Thyroid gland (tissue), 4 donors: Measurements from ENCODE around the gene DLX1. TPM values are rescaled to one million over a fixed set of nuclear protein-coding genes. Genes with fewer than 3 reads are reported as not detected.

ENCODE experiments used
- DNase-seq, 2 donors: peaks; one replicate each; pipeline ENCODE4 v3.0.0-alpha.2; 2019
- H3K27ac ChIP-seq, 3 donors: fragments of 200-600 bp; sonication (generic); 1 replicate in 2 of 3; 2 replicates in 1 of 3; pipeline ENCODE4 v1.5.1; 2016 to 2019; ENCODE audit warnings: mild to moderate bottlenecking in 1 of 3, moderate library complexity in 1 of 3
- H3K27me3 ChIP-seq: fragments of 200-600 bp; sonication (generic); one replicate; pipeline ENCODE4 v1.5.1; 2019
- H3K36me3 ChIP-seq, 2 donors: fragments of 200-600 bp; sonication (generic); one replicate each; pipeline ENCODE4 v1.5.1; 2016 to 2019
- H3K4me1 ChIP-seq, 2 donors: fragments of 200-600 bp; sonication (generic); one replicate each; pipeline ENCODE4 v1.5.1; 2017 to 2019
- H3K4me3 ChIP-seq, 3 donors: fragments of 200-600 bp; sonication (generic); replicated peaks in 1 of 3; 1 replicate in 2 of 3; 2 replicates in 1 of 3; pipeline ENCODE4 v1.5.1; 2016; ENCODE audit warnings: mild to moderate bottlenecking in 1 of 3
- H3K9me3 ChIP-seq: fragments of 200-600 bp; sonication (generic); one replicate; pipeline ENCODE4 v1.5.1; 2017
- POLR2A ChIP-seq, 2 donors: fragments of 450-650 bp; IDR thresholded peaks; one replicate each; pipeline ENCODE4 v1.6.1; 2017; ENCODE audit warnings: antibody characterized with exemption in 2 of 2, mild to moderate bottlenecking in 2 of 2, moderate library complexity in 1 of 2
- WGBS, 2 donors: methylation state at CpG; one replicate each; pipeline ENCODE4 v1.1.5; 2017; 5-methylcytosine and 5-hydroxymethylcytosine counted together
- intact Hi-C: fragments of 100-400 bp; cut with DNase I; formaldehyde crosslinking; loops from one replicate; pipeline ENCODE4 v1.15.1; 2023
- total RNA-seq, 4 donors: library from RNA; depleted of rRNA; stranded (reverse); fragments of >200 nt; gene quantifications; one replicate each; pipeline ENCODE4 v1.2.3, GENCODE V29; 2016
- TF ChIP-seq, protein P1 (sequence below), 6 experiments: fragments of 200-600 bp in 3 of 6; fragments of 450-650 bp in 3 of 6; sonication (generic) in 3 of 6; IDR thresholded peaks; one replicate each; pipeline ENCODE4 v1.5.1; 2016 to 2019; ENCODE audit warnings: antibody characterized with exemption in 6 of 6, mild to moderate bottlenecking in 2 of 6, inconsistent platforms in 1 of 6, moderate library complexity in 1 of 6

DLX1 gene
- total RNA-seq, 4 donors from 2014 or later, result 0.68 to 1.5 (median 1.0) TPM

DNA sequence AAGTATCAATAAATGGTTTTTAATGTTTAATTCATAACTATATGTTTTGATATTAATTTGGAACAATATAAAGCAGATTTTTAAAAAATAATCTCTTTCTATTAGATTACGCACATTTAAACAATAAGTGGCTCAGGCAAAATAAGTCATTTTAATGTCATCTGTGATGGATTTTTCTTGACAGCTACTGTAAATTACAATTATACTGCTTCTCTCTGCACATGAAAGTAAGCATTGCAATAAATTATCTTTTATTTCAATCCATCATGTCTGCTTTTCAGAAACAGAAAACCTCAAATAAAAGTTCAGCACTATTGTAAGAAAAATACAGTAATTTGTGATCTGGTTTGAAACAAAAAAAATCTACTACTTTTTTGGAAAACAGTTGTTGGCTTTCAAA, 11.1 kb upstream of the DLX1 start:
- no peaks in the 10 kb centered on the region for H3K27me3 ChIP-seq
- 97 to 99% methylated on average over 1 of the region's 1 CpG for WGBS, 2 donors
- intact Hi-C loops, result no loop called here
- no peaks in the 10 kb centered on the region for H3K9me3 ChIP-seq
- no peak overlapping the region for H3K27ac ChIP-seq
- no peaks in the 10 kb centered on the region for H3K4me1 ChIP-seq
- no peak for DNase-seq
- no peaks in the 10 kb centered on the region for H3K36me3 ChIP-seq
- TF ChIP-seq, protein P1, sequence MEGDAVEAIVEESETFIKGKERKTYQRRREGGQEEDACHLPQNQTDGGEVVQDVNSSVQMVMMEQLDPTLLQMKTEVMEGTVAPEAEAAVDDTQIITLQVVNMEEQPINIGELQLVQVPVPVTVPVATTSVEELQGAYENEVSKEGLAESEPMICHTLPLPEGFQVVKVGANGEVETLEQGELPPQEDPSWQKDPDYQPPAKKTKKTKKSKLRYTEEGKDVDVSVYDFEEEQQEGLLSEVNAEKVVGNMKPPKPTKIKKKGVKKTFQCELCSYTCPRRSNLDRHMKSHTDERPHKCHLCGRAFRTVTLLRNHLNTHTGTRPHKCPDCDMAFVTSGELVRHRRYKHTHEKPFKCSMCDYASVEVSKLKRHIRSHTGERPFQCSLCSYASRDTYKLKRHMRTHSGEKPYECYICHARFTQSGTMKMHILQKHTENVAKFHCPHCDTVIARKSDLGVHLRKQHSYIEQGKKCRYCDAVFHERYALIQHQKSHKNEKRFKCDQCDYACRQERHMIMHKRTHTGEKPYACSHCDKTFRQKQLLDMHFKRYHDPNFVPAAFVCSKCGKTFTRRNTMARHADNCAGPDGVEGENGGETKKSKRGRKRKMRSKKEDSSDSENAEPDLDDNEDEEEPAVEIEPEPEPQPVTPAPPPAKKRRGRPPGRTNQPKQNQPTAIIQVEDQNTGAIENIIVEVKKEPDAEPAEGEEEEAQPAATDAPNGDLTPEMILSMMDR (IDR thresholded peaks at IDR 0.05), result no peak
- no peak for TF ChIP-seq POLR2A (IDR thresholded peaks at IDR 0.05)
- no peak overlapping the region for H3K4me3 ChIP-seq

- 76 to 80% methylated on average over 5 of the region's 5 CpGs for WGBS, 2 donors
- Histone ChIP-seq H3K4me1 (peaks cover 2 to 15% of the 10 kb centered on the region in 2 donors), H3K36me3 (no peaks in the 10 kb centered on the region), H3K27ac (no peak overlapping the region), H3K9me3 (no peaks in the 10 kb centered on the region), H3K27me3 (peaks cover 25% of the 10 kb centered on the region), H3K4me3 (no peak overlapping the region)
- no peak for TF ChIP-seq POLR2A (IDR thresholded peaks at IDR 0.05)
- TF ChIP-seq, protein P1 (IDR thresholded peaks at IDR 0.05), result no peak
- intact Hi-C loops, result no loop called here
- DNase-seq, result no peak
These were observed 5.9 kb upstream of the DLX1 start for GRCh38 chr2:172079416-172079815.

- H3K9me3 ChIP-seq, result no peaks in the 10 kb centered on the region
- WGBS, 2 donors, result 35 to 40% methylated on average over 38 of the region's 38 CpGs
- peaks cover 8 to 21% of the 10 kb centered on the region in 2 donors for H3K4me1 ChIP-seq
- intact Hi-C loops, result no loop called here
- H3K27ac ChIP-seq, result no peak overlapping the region
- DNase-seq, result no peak
- H3K36me3 ChIP-seq, result no peaks in the 10 kb centered on the region
- H3K27me3 ChIP-seq, result peaks cover 32% of the 10 kb centered on the region
- TF ChIP-seq POLR2A (IDR thresholded peaks at IDR 0.05), result no peak
- TF ChIP-seq, protein P1 (IDR thresholded peaks at IDR 0.05), result no peak
- no peak overlapping the region for H3K4me3 ChIP-seq
These were observed 5.3 kb upstream of the DLX1 start for GRCh38 chr2:172079838-172080640.

DNA sequence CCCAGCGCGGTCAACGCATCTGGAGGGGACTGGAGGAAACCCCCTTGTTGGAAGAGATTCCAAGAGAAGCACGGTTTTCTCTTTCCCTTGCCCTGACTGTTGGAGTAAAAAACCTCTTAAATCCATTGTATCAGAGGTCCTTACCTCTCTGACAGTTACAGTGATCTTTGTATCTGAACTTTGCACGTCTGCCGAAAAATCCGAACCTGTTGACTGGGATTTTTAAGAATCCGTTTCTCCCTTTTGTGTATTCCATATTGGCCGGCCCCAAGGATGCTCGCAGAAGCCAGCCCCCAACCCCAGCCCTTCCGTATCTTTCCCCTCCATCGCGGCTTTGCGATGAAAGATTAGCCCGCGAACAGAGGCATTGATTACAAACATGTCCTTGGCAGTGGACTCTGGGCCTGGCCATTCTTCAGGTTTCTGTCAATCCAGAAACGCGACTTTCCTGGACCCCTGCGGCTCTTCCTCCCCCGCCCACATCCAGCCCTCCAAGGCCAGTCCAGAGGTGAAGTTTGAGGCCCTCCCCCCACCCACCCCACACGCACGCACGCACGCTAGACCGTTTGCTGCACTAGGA, 4.6 kb upstream of the DLX1 start:
- no peak for TF ChIP-seq POLR2A (IDR thresholded peaks at IDR 0.05)
- TF ChIP-seq, protein P1 (IDR thresholded peaks at IDR 0.05), result no peak
- 24 to 31% methylated on average over 20 to 25 of the region's 25 CpGs for WGBS, 2 donors
- intact Hi-C loops, result no loop called here
- Histone ChIP-seq H3K9me3 (no peaks in the 10 kb centered on the region), H3K27ac (no peak overlapping the region), H3K4me3 (no peak overlapping the region), H3K4me1 (peaks cover 14 to 28% of the 10 kb centered on the region in 2 donors), H3K36me3 (no peaks in the 10 kb centered on the region), H3K27me3 (peaks cover 38% of the 10 kb centered on the region)
- DNase-seq, result no peak
